Calu3 (cell line): ENCODE data around the gene ATP11A. TPM values are rescaled to one million over a fixed set of nuclear protein-coding genes. Genes with fewer than 3 reads are reported as not detected.

Source experiments
- BruUV-seq: library from RNA; stranded (reverse); fragments of 400-500 nt; replicated peaks from 2 replicates; lab custom pipeline; 2021; lab: Mats Ljungman, UMichigan
- CTCF ChIA-PET: fragments of 300-600 bp; sonication (Branson Sonifier 250); formaldehyde crosslinking; loops from one replicate; lab custom pipeline; 2022; ENCODE audit warnings: antibody characterized with exemption; lab: Charles Lee
- DNase-seq: peaks from one replicate; pipeline ENCODE4 v3.0.0; 2022
- H3K27ac Mint-ChIP-seq: one replicate; pipeline ENCODE4 v1.8.0; 2022; ENCODE audit warnings: mixed read lengths; ENCODE audit not compliant: unreplicated experiment
- H3K27me3 Mint-ChIP-seq: one replicate; pipeline ENCODE4 v1.8.0; 2022; ENCODE audit warnings: mixed read lengths; ENCODE audit not compliant: unreplicated experiment
- H3K36me3 Mint-ChIP-seq: one replicate; pipeline ENCODE4 v1.8.0; 2022; ENCODE audit warnings: mild to moderate bottlenecking, moderate library complexity, mixed read lengths; ENCODE audit not compliant: insufficient read depth, unreplicated experiment
- H3K4me1 Mint-ChIP-seq: one replicate; pipeline ENCODE4 v1.8.0; 2022; ENCODE audit warnings: mild to moderate bottlenecking, low read depth, mixed read lengths; ENCODE audit not compliant: unreplicated experiment
- H3K4me3 Mint-ChIP-seq: one replicate; pipeline ENCODE4 v1.8.0; 2022; ENCODE audit warnings: mild to moderate bottlenecking, low read depth, moderate library complexity, mixed read lengths; ENCODE audit not compliant: unreplicated experiment
- H3K9me3 Mint-ChIP-seq: one replicate; pipeline ENCODE4 v1.8.0; 2022; ENCODE audit warnings: low read depth, mixed read lengths; ENCODE audit not compliant: unreplicated experiment
- CTCF ChIP-seq: fragments of 200-600 bp; IDR thresholded peaks from one replicate; pipeline ENCODE4 v1.8.0; 2022; ENCODE audit warnings: antibody characterized with exemption; ENCODE audit not compliant: unreplicated experiment
- intact Hi-C: fragments of 100-400 bp; cut with micrococcal nuclease; formaldehyde crosslinking; loops from one replicate; pipeline ENCODE4 v1.10.0; 2022; ENCODE audit not compliant: unreplicated experiment
- total RNA-seq: library from RNA; stranded (reverse); gene quantifications from 2 replicates; pipeline ENCODE4 v1.2.3, GENCODE V29; 2022

ATP11A gene
- total RNA-seq, 1 experiment from 2014 or later = 115 TPM

GRCh38 chr13:112782429-112783010 is 92.7 kb downstream of the ATP11A start:
- Mint-ChIP-seq H3K4me3 (no peak overlapping the region), H3K36me3 (no peaks in the 10 kb centered on the region), H3K27me3 (no peaks in the 10 kb centered on the region), H3K27ac (no peak overlapping the region), H3K4me1 (no peaks in the 10 kb centered on the region), H3K9me3 (no peaks in the 10 kb centered on the region)
- BruUV-seq = no TSS peak
- CTCF ChIA-PET = no interaction called here
- no peak for TF ChIP-seq CTCF
- intact Hi-C loops = no loop called here
- no peak for DNase-seq

GRCh38 chr13:112783135-112783977 is 93.5 kb downstream of the ATP11A start:
- Mint-ChIP-seq H3K9me3 (no peaks in the 10 kb centered on the region), H3K4me1 (no peaks in the 10 kb centered on the region), H3K4me3 (no peak overlapping the region), H3K27me3 (no peaks in the 10 kb centered on the region), H3K27ac (no peak overlapping the region), H3K36me3 (no peaks in the 10 kb centered on the region)
- BruUV-seq = no TSS peak
- intact Hi-C loops = no loop called here
- DNase-seq = no peak
- CTCF ChIA-PET = no interaction called here
- no peak for TF ChIP-seq CTCF

GRCh38 chr13:112783978-112784371 is 94.1 kb downstream of the ATP11A start:
- no TSS peak for BruUV-seq
- Mint-ChIP-seq H3K36me3 (no peaks in the 10 kb centered on the region), H3K4me3 (no peak overlapping the region), H3K27ac (no peak overlapping the region), H3K27me3 (no peaks in the 10 kb centered on the region), H3K4me1 (no peaks in the 10 kb centered on the region), H3K9me3 (no peaks in the 10 kb centered on the region)
- TF ChIP-seq CTCF = no peak
- CTCF ChIA-PET = no interaction called here
- intact Hi-C loops = no loop called here
- DNase-seq = no peak

GRCh38 chr13:112784811-112785482 is 95.1 kb downstream of the ATP11A start:
- CTCF ChIA-PET = no interaction called here
- Mint-ChIP-seq H3K27ac (no peak overlapping the region), H3K9me3 (no peaks in the 10 kb centered on the region), H3K27me3 (no peaks in the 10 kb centered on the region), H3K4me1 (no peaks in the 10 kb centered on the region), H3K4me3 (no peak overlapping the region), H3K36me3 (no peaks in the 10 kb centered on the region)
- intact Hi-C loops = no loop called here
- TF ChIP-seq CTCF = no peak
- DNase-seq = no peak
- BruUV-seq = no TSS peak
